ENCODE results near the gene TRIM3. TPM values are rescaled to one million over a fixed set of nuclear protein-coding genes. Genes with fewer than 3 reads are reported as not detected.

The TRIM3 gene
- total and polyA plus RNA-seq, 2 of the 8 experiments (the other 6 are each of a cell fraction or from before 2014, with no cell fraction given): 10.7 to 14.3 TPM

- Histone ChIP-seq H2BK15ac (ENCODE audit: low read length) (no peak overlapping the region), H2BK120ac (replicated peaks; ENCODE audit: low read depth, low read length) (no peak overlapping the region), H2BK12ac (ENCODE audit: low read depth, low read length) (no peak overlapping the region), H3K36me3 (ENCODE audit: control insufficient read depth in 2 of 4, insufficient read depth in 4 of 4, low read length in 3 of 4) (peaks cover 16 to 66% (median 43%) of the 10 kb centered on the region in 4 experiments), H2BK5ac (ENCODE audit: low read depth, low read length) (no peak overlapping the region; the same call in 1 of the 2 replicates), H4K91ac (replicated peaks; ENCODE audit: insufficient read length, low read length) (no peak overlapping the region), H3K4me3 (ENCODE audit: extremely low read depth in 1 of 4, insufficient read depth in 2 of 4, low read depth in 3 of 4, low read length in 4 of 4) (peak overlapping the region; percentile 89 to 100 (median 100)), H2AK5ac (ENCODE audit: low read depth, low read length) (no peak overlapping the region), H2BK20ac (ENCODE audit: low read length) (no peak overlapping the region), H3K23ac (ENCODE audit: insufficient read length) (no peak overlapping the region), H3K9ac (replicated peaks in 1 of 4; ENCODE audit: extremely low read depth in 1 of 4, low read depth in 3 of 4, low read length in 3 of 4) (peak overlapping the region in 2 of 4 experiments; percentile 95 to 98; a peak in 4 of 7 replicates), H3K27ac (ENCODE audit: low read depth, low read length) (no peak overlapping the region; the same call in 1 of the 2 replicates), H3K4me2 (ENCODE audit: insufficient read depth in 1 of 2, low read depth in 2 of 2, low read length in 2 of 2) (peak overlapping the region; percentile 97 to 99), H3K14ac (ENCODE audit: insufficient read length) (no peak overlapping the region), H3K18ac (ENCODE audit: extremely low read depth, low read length) (no peak overlapping the region), H3K56ac (replicated peaks; ENCODE audit: insufficient read length, low read depth, low read length) (no peak overlapping the region), H3K4me1 (replicated peaks in 1 of 4; ENCODE audit: control insufficient read depth in 3 of 4, insufficient read depth in 4 of 4, low read length in 3 of 4) (peaks cover 4 to 13% (median 5%) of the 10 kb centered on the region in 4 experiments), H4K20me1 (replicated peaks in 1 of 2; ENCODE audit: control insufficient read depth in 1 of 2, insufficient read depth in 2 of 2, low read length in 2 of 2) (peaks cover 0 to 12% of the 10 kb centered on the region in 2 experiments), H3K27me3 (replicated peaks in 1 of 4; ENCODE audit: control insufficient read depth in 3 of 4, extremely low read depth in 1 of 4, insufficient read depth in 3 of 4, low read length in 3 of 4) (no peaks in the 10 kb centered on the region), H3K79me1 (ENCODE audit: low read depth, low read length) (peaks cover 14% of the 10 kb centered on the region), H4K5ac (ENCODE audit: insufficient read length, low read depth, low read length) (no peak overlapping the region), H4K8ac (ENCODE audit: extremely low read depth, insufficient read depth, low read length) (no peak overlapping the region), H3K79me2 (ENCODE audit: control insufficient read depth in 1 of 2, insufficient read depth in 2 of 2, low read length in 2 of 2) (peaks cover 14 to 39% of the 10 kb centered on the region in 2 experiments), H3K4ac (replicated peaks; ENCODE audit: insufficient read length, low read depth, low read length) (no peak overlapping the region), H3K23me2 (ENCODE audit: low read depth, low read length) (peaks cover 11% of the 10 kb centered on the region), H2AFZ (ENCODE audit: low read length) (no peak overlapping the region), H3K9me3 (ENCODE audit: insufficient read depth in 2 of 2, low read depth in 1 of 2, low read length in 1 of 2) (no peaks in the 10 kb centered on the region)
- no peak for FAIRE-seq
- ChIA-PET POLR2A (ENCODE audit: partially characterized antibody) (interaction anchor here (0.8 to 2.2 kb wide), 11 partner anchors 8 to 129 kb away, joined by 3 to 13 read pairs (median 4); partner anchors contain the start of genes DNHD1 and TRIM3), CTCF (ENCODE audit: partially characterized antibody) (interaction anchor here (0.9 to 2.5 kb wide), 8 partner anchors 15 to 212 kb away, joined by 3 to 12 read pairs (median 4); partner anchors contain the start of gene DNHD1)
- TF ChIP-seq CBX8 (IDR thresholded peaks at IDR 0.05; ENCODE audit: borderline replicate concordance, low read depth, low read length): no peak
- TF ChIP-seq SUZ12 (IDR thresholded peaks at IDR 0.05; ENCODE audit: low read length): no peak
- 94% methylated on average over 4 of the region's 4 CpGs; no CpG with 5 or more reads in 1 of the 2 experiments for WGBS, 2 experiments (ENCODE audit: extremely low coverage in 1 of 2, insufficient coverage in 1 of 2, insufficient read length in 1 of 2, insufficient replicate concordance in 2 of 2, low coverage in 1 of 2, low lambda C conversion rate in 2 of 2, missing lambda C conversion rate in 1 of 2)
- DNase-seq (ENCODE audit: low read depth in 1 of 2, low spot score in 2 of 2): no peak
These were observed 8.7 kb upstream of the TRIM3 start for GRCh38 chr11:6482441-6482840.

All from H1 (cell line).